NCI-H146 (cell line): ENCODE results near the gene CACNA2D2.

Experiments
- DNase-seq: peaks from one replicate; lab custom pipeline; 2025; lab: John Stamatoyannopoulos, UW

CACNA2D2 gene

GRCh38 chr3:50464569-50464968, 38.9 kb downstream of the CACNA2D2 start:
- DNase-seq: no peak

GRCh38 chr3:50459785-50460184, 43.6 kb downstream of the CACNA2D2 start:
- no peak for DNase-seq

GRCh38 chr3:50457988-50458387, 45.4 kb downstream of the CACNA2D2 start:
- no peak for DNase-seq

- no peak for DNase-seq
Observed at GRCh38 chr3:50455161-50456018, 48.0 kb downstream of the CACNA2D2 start.

GRCh38 chr3:50454481-50455070, 48.9 kb downstream of the CACNA2D2 start:
- DNase-seq: no peak

GRCh38 chr3:50453907-50454306, 49.5 kb downstream of the CACNA2D2 start:
- DNase-seq: no peak

GRCh38 chr3:50450209-50450921, 53.1 kb downstream of the CACNA2D2 start:
- no peak for DNase-seq

GRCh38 chr3:50448752-50449539, 54.5 kb downstream of the CACNA2D2 start:
- no peak for DNase-seq

- DNase-seq: no peak
Observed at GRCh38 chr3:50447290-50447840, 56.1 kb downstream of the CACNA2D2 start.

GRCh38 chr3:50445919-50446318, 57.5 kb downstream of the CACNA2D2 start:
- DNase-seq: peak; percentile 89

GRCh38 chr3:50444782-50445181, 58.7 kb downstream of the CACNA2D2 start:
- no peak for DNase-seq

- no peak for DNase-seq
Observed at GRCh38 chr3:50444213-50444612, 59.2 kb downstream of the CACNA2D2 start.

- no peak for DNase-seq
Observed at GRCh38 chr3:50442945-50443579, 60.4 kb downstream of the CACNA2D2 start.

- no peak for DNase-seq
Observed at GRCh38 chr3:50441424-50442217, 61.8 kb downstream of the CACNA2D2 start.

GRCh38 chr3:50436114-50436674, 67.2 kb downstream of the CACNA2D2 start:
- DNase-seq: peak; percentile 48

GRCh38 chr3:50435371-50436113, 67.9 kb downstream of the CACNA2D2 start:
- no peak for DNase-seq

- no peak for DNase-seq
Observed at GRCh38 chr3:50433954-50434353, 69.5 kb downstream of the CACNA2D2 start.

GRCh38 chr3:50430950-50431435, 72.4 kb downstream of the CACNA2D2 start:
- DNase-seq: no peak

- DNase-seq: no peak
Observed at GRCh38 chr3:50430191-50430590, 73.2 kb downstream of the CACNA2D2 start.
